BLaER1 treated with 17β-estradiol and CSF1 and Interleukin-3, amounts not matched to agents 10 nM and 100 nM (cell line): ENCODE data around the gene CAPN7.

Experiments
- H3K27ac ChIP-seq, 11 experiments: shearing (Covaris generic); formaldehyde crosslinking; 2 replicates each; pipeline ENCODE4 v1.8.1; 2022
- H3K27me3 ChIP-seq, 11 experiments: shearing (Covaris generic); formaldehyde crosslinking; 2 replicates each; pipeline ENCODE4 v1.8.1; 2022
- H3K36me3 ChIP-seq, 11 experiments: shearing (Covaris generic); formaldehyde crosslinking; 2 replicates each; pipeline ENCODE4 v1.8.1; 2022
- H3K4me1 ChIP-seq, 10 experiments: shearing (Covaris generic); formaldehyde crosslinking; 2 replicates each; pipeline ENCODE4 v1.8.1; 2022
- H3K4me2 ChIP-seq, 11 experiments: shearing (Covaris generic); formaldehyde crosslinking; 2 replicates each; pipeline ENCODE4 v1.8.1; 2022
- H3K4me3 ChIP-seq, 10 experiments: shearing (Covaris generic); formaldehyde crosslinking; 2 replicates each; pipeline ENCODE4 v1.8.1; 2022
- H3K9ac ChIP-seq, 11 experiments: shearing (Covaris generic); formaldehyde crosslinking; 2 replicates each; pipeline ENCODE4 v1.8.1; 2022
- H3K9me3 ChIP-seq, 11 experiments: shearing (Covaris generic); formaldehyde crosslinking; replicated peaks in 1 of 11; 2 replicates each; pipeline ENCODE4 v1.8.1; 2022
- H4K20me1 ChIP-seq, 11 experiments: shearing (Covaris generic); formaldehyde crosslinking; 2 replicates each; pipeline ENCODE4 v1.8.1; 2022
- Cebpa-rat ChIP-seq, 11 experiments: shearing (Covaris generic); IDR thresholded peaks; 2 replicates each; pipeline ENCODE4 v1.8.1; 2022

The CAPN7 gene

GRCh38 chr3:15223685-15224572, 17.9 kb downstream of the CAPN7 start:
- H4K20me1 ChIP-seq: peaks cover 0 to 24% (median 0%) of the 10 kb centered on the region in 11 experiments; a peak in 6 of 22 replicates
- no peaks in the 10 kb centered on the region for H3K27me3 ChIP-seq
- TF ChIP-seq Cebpa-rat (IDR thresholded peaks at IDR 0.05): no peak
- no peaks in the 10 kb centered on the region for H3K4me1 ChIP-seq
- H3K9ac ChIP-seq: no peak overlapping the region
- H3K36me3 ChIP-seq: peaks cover 70 to 100% (median 94%) of the 10 kb centered on the region in 11 experiments
- no peak overlapping the region for H3K27ac ChIP-seq
- H3K4me2 ChIP-seq: no peak overlapping the region
- H3K9me3 ChIP-seq: no peaks in the 10 kb centered on the region
- H3K4me3 ChIP-seq: no peak overlapping the region

- peaks cover 56 to 100% (median 85%) of the 10 kb centered on the region in 11 experiments for H3K36me3 ChIP-seq
Observed at GRCh38 chr3:15228147-15228546, 22.1 kb downstream of the CAPN7 start.

GRCh38 chr3:15229262-15229661, 23.2 kb downstream of the CAPN7 start:
- Histone ChIP-seq H3K4me3 (no peak overlapping the region), H3K4me2 (no peak overlapping the region), H3K36me3 (peaks cover 56 to 100% (median 86%) of the 10 kb centered on the region in 11 experiments), H3K9me3 (no peaks in the 10 kb centered on the region), H3K27me3 (no peaks in the 10 kb centered on the region), H3K27ac (no peak overlapping the region), H3K9ac (no peak overlapping the region), H4K20me1 (peaks cover 0 to 20% (median 0%) of the 10 kb centered on the region in 11 experiments; a peak in 4 of 22 replicates), H3K4me1 (no peaks in the 10 kb centered on the region)
- TF ChIP-seq Cebpa-rat (IDR thresholded peaks at IDR 0.05): no peak

More at GRCh38 chr3:15228147-15228546, 22.1 kb downstream of the CAPN7 start:
- Histone ChIP-seq H3K9ac (no peak overlapping the region), H3K4me1 (no peaks in the 10 kb centered on the region), H3K4me3 (no peak overlapping the region), H3K4me2 (no peak overlapping the region), H3K27me3 (no peaks in the 10 kb centered on the region), H4K20me1 (peaks cover 0 to 19% (median 0%) of the 10 kb centered on the region in 11 experiments; a peak in 5 of 22 replicates), H3K9me3 (no peaks in the 10 kb centered on the region), H3K27ac (no peak overlapping the region)
- TF ChIP-seq Cebpa-rat (IDR thresholded peaks at IDR 0.05): no peak

- Histone ChIP-seq H3K36me3 (peaks cover 81 to 100% (median 97%) of the 10 kb centered on the region in 11 experiments), H3K9me3 (no peaks in the 10 kb centered on the region), H3K9ac (no peak overlapping the region), H3K27ac (no peak overlapping the region), H3K4me1 (no peaks in the 10 kb centered on the region), H3K4me3 (no peak overlapping the region), H4K20me1 (no peaks in the 10 kb centered on the region; a peak in 1 of 22 replicates), H3K4me2 (no peak overlapping the region), H3K27me3 (no peaks in the 10 kb centered on the region)
- no peak for TF ChIP-seq Cebpa-rat (IDR thresholded peaks at IDR 0.05)
Observed at GRCh38 chr3:15241341-15241740, 35.3 kb downstream of the CAPN7 start.

GRCh38 chr3:15243822-15244482, 37.9 kb downstream of the CAPN7 start:
- H3K9ac ChIP-seq: no peak overlapping the region
- H3K36me3 ChIP-seq: peaks cover 83 to 100% (median 95%) of the 10 kb centered on the region in 11 experiments
- H3K9me3 ChIP-seq: no peaks in the 10 kb centered on the region
- H3K4me1 ChIP-seq: no peaks in the 10 kb centered on the region
- H3K27me3 ChIP-seq: no peaks in the 10 kb centered on the region
- TF ChIP-seq Cebpa-rat (IDR thresholded peaks at IDR 0.05): no peak
- H3K27ac ChIP-seq: no peak overlapping the region
- H3K4me2 ChIP-seq: no peak overlapping the region
- peaks cover 0 to 5% (median 0%) of the 10 kb centered on the region in 11 experiments; a peak in 1 of 22 replicates for H4K20me1 ChIP-seq
- H3K4me3 ChIP-seq: no peak overlapping the region

- no peaks in the 10 kb centered on the region for H3K4me1 ChIP-seq
- H3K36me3 ChIP-seq: peaks cover 82 to 100% (median 95%) of the 10 kb centered on the region in 11 experiments
- no peaks in the 10 kb centered on the region for H3K27me3 ChIP-seq
- no peak for TF ChIP-seq Cebpa-rat (IDR thresholded peaks at IDR 0.05)
- H4K20me1 ChIP-seq: peaks cover 0 to 5% (median 0%) of the 10 kb centered on the region in 11 experiments; a peak in 3 of 22 replicates
- no peak overlapping the region for H3K4me2 ChIP-seq
- no peaks in the 10 kb centered on the region for H3K9me3 ChIP-seq
- H3K4me3 ChIP-seq: no peak overlapping the region
- no peak overlapping the region; a peak in 1 of 22 replicates for H3K9ac ChIP-seq
- H3K27ac ChIP-seq: no peak overlapping the region
Observed at GRCh38 chr3:15246186-15246585, 40.1 kb downstream of the CAPN7 start.

GRCh38 chr3:15253023-15253697, 47.1 kb downstream of the CAPN7 start:
- no peak overlapping the region for H3K4me2 ChIP-seq
- no peaks in the 10 kb centered on the region for H3K9me3 ChIP-seq
- H3K36me3 ChIP-seq: peaks cover 87 to 100% (median 99%) of the 10 kb centered on the region in 11 experiments
- H3K4me1 ChIP-seq: no peaks in the 10 kb centered on the region
- H3K27me3 ChIP-seq: no peaks in the 10 kb centered on the region
- no peak overlapping the region for H3K4me3 ChIP-seq
- no peak overlapping the region for H3K9ac ChIP-seq
- H3K27ac ChIP-seq: no peak overlapping the region
- H4K20me1 ChIP-seq: peaks cover 0 to 24% (median 0%) of the 10 kb centered on the region in 11 experiments; a peak in 5 of 22 replicates
- TF ChIP-seq Cebpa-rat (IDR thresholded peaks at IDR 0.05): no peak

- peaks cover 83 to 100% (median 94%) of the 10 kb centered on the region in 11 experiments for H3K36me3 ChIP-seq
Observed at GRCh38 chr3:15255215-15255614, 49.2 kb downstream of the CAPN7 start.

More at GRCh38 chr3:15255215-15255614, 49.2 kb downstream of the CAPN7 start:
- Histone ChIP-seq H3K27me3 (no peaks in the 10 kb centered on the region), H3K4me1 (no peaks in the 10 kb centered on the region), H3K4me2 (no peak overlapping the region), H3K9me3 (no peaks in the 10 kb centered on the region), H3K4me3 (no peak overlapping the region), H4K20me1 (peaks cover 0 to 24% (median 0%) of the 10 kb centered on the region in 11 experiments; a peak in 4 of 22 replicates), H3K27ac (no peak overlapping the region), H3K9ac (no peak overlapping the region)
- no peak for TF ChIP-seq Cebpa-rat (IDR thresholded peaks at IDR 0.05)
